ENCODE data around the gene C2CD2L. TPM values are rescaled to one million over a fixed set of nuclear protein-coding genes. Genes with fewer than 3 reads are reported as not detected.
A peak's percentile ranks its signal among the peaks of the same experiment; 100 is the strongest.

C2CD2L gene
- total and polyA plus RNA-seq, 2 of the 13 experiments (the other 11 are each of a cell fraction or from before 2014, with no cell fraction given) = 3.7 to 5.5 TPM

- TF ChIP-seq PATZ1 (CRISPR knock-in tag; IDR thresholded peaks at IDR 0.05) (peak; percentile 70), MIXL1 (CRISPR knock-in tag; IDR thresholded peaks at IDR 0.05) (peak; percentile 27; the same call in 1 of the 2 replicates), STAG1 (CRISPR knock-in tag; IDR thresholded peaks at IDR 0.05) (peak; percentile 54), YEATS2 (CRISPR knock-in tag; IDR thresholded peaks at IDR 0.05; ENCODE audit: borderline replicate concordance) (no peak), SMC3 (IDR thresholded peaks at IDR 0.05; ENCODE audit: low read length) (peak; percentile 57), GATAD2A (CRISPR knock-in tag; IDR thresholded peaks at IDR 0.05) (0 out of 2 replicates have a peak, but pooled peaks have one; percentile 29), XRCC5 (optimal IDR thresholded peaks at IDR 0.05; ENCODE audit: low read length) (peak; percentile 52), TFAP4 (IDR thresholded peaks at IDR 0.05; ENCODE audit: borderline replicate concordance, low read depth) (peak; percentile 60; the same call in 1 of the 2 replicates), SAP130 (CRISPR knock-in tag; IDR thresholded peaks at IDR 0.05; ENCODE audit: low read depth) (peak; percentile 37; the same call in 1 of the 2 replicates), SSRP1 (CRISPR knock-in tag; IDR thresholded peaks at IDR 0.05) (no peak), ZNF576 (CRISPR knock-in tag; IDR thresholded peaks at IDR 0.05) (no peak), ZNF501 (CRISPR knock-in tag; IDR thresholded peaks at IDR 0.05) (0 out of 2 replicates have a peak, but pooled peaks have one; percentile 43), CTCF (CRISPR knock-in tag; IDR thresholded peaks at IDR 0.05) (peak; percentile 75), ZNF512B (CRISPR knock-in tag; IDR thresholded peaks at IDR 0.05; ENCODE audit: borderline replicate concordance) (no peak)
- TF ChIP-seq, protein P1, sequence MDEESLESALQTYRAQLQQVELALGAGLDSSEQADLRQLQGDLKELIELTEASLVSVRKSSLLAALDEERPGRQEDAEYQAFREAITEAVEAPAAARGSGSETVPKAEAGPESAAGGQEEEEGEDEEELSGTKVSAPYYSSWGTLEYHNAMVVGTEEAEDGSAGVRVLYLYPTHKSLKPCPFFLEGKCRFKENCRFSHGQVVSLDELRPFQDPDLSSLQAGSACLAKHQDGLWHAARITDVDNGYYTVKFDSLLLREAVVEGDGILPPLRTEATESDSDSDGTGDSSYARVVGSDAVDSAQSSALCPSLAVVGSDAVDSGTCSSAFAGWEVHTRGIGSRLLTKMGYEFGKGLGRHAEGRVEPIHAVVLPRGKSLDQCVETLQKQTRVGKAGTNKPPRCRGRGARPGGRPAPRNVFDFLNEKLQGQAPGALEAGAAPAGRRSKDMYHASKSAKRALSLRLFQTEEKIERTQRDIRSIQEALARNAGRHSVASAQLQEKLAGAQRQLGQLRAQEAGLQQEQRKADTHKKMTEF (CRISPR knock-in tag; IDR thresholded peaks at IDR 0.05) = no peak
These were observed 37.8 kb downstream of the C2CD2L start (continued) for GRCh38 chr11:119144825-119145486.

Measured in HepG2 (cell line).